ENCODE data around the gene TBX3.

- TF ChIP-seq CTCF (IDR thresholded peaks at IDR 0.05) (no peak), POLR2A (IDR thresholded peaks at IDR 0.05) (no peak)
These were observed 19.1 kb upstream of the TBX3 start for GRCh38 chr12:114703060-114703493.

Measured in right lobe of liver (tissue), 4 donors.